Uterus (tissue), 2 donors: ENCODE results near the gene MYO1F.

Experiments
- CTCF ChIP-seq, 4 experiments: fragments of 200-600 bp in 2 of 4; fragments of 450-650 bp in 2 of 4; sonication (generic) in 2 of 4; IDR thresholded peaks; one replicate each; pipeline ENCODE4 v1.5.1; 2016 to 2019; ENCODE audit warnings: antibody characterized with exemption in 4 of 4, mild to moderate bottlenecking in 2 of 4, moderate library complexity in 1 of 4
- POLR2A ChIP-seq, 2 donors: fragments of 450-650 bp; IDR thresholded peaks; one replicate each; pipeline ENCODE4 v1.6.1; 2016; ENCODE audit warnings: antibody characterized with exemption in 2 of 2, mild to moderate bottlenecking in 1 of 2, moderate library complexity in 1 of 2

DNA sequence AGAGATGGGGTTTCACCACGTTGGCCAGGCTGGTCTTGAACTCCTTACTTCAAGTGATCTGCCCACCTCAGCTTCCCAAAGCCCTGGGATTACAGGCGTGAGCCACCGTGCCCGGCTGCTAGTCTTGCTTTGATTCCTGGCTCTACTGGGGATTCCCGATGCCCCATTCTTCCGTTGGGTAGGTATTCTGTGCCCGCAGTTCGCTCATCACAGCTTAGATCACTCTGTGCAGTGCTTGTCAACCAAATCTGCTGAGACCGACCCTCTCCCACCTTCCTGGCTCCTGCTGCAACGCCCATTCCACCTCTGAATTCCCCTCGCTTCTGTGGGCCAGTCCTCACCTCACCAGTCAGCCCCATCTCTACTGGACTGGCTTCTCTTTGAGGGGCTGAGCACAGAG is 58.7 kb downstream of the MYO1F start:
- TF ChIP-seq POLR2A (IDR thresholded peaks at IDR 0.05) (no peak), CTCF (IDR thresholded peaks at IDR 0.05) (no peak)
